Right atrium auricular region (tissue), 2 donors: ENCODE results near the gene PPP4C. TPM values are rescaled to one million over a fixed set of nuclear protein-coding genes. Genes with fewer than 3 reads are reported as not detected.
A peak's percentile ranks its signal among the peaks of the same experiment; 100 is the strongest.

Experiments
- DNase-seq: peaks from one replicate; pipeline ENCODE4 v3.0.0-alpha.2; 2019; ENCODE audit warnings: low spot score
- H3K27ac ChIP-seq, 2 donors: fragments of 200-600 bp; sonication (generic); 1 replicate in 1 of 2; 2 replicates in 1 of 2; pipeline ENCODE4 v1.5.1; 2016 to 2019
- H3K27me3 ChIP-seq, 2 donors: fragments of 200-600 bp; sonication (generic); one replicate each; pipeline versions ENCODE4 v1.5.1 to v1.6.0; 2017 to 2019
- H3K36me3 ChIP-seq: fragments of 200-600 bp; sonication (generic); one replicate; pipeline ENCODE4 v1.5.1; 2016
- H3K4me1 ChIP-seq, 2 donors: fragments of 200-600 bp; sonication (generic); one replicate each; pipeline versions ENCODE4 v1.5.1 to v1.6.0; 2017 to 2019
- H3K4me3 ChIP-seq, 2 donors: fragments of 200-600 bp; sonication (generic); 1 replicate in 1 of 2; 2 replicates in 1 of 2; pipeline ENCODE4 v1.5.1; 2017 to 2019; ENCODE audit warnings: mild to moderate bottlenecking in 1 of 2, moderate library complexity in 1 of 2
- H3K9me3 ChIP-seq, 2 donors: fragments of 200-600 bp; sonication (generic); one replicate each; pipeline ENCODE4 v1.5.1; 2019
- total RNA-seq, 2 donors: library from RNA; depleted of rRNA; stranded (reverse); fragments of >200 nt; gene quantifications; one replicate each; pipeline ENCODE4 v1.1.0, GENCODE V29; 2016
- TF ChIP-seq, protein P1 (sequence below), 2 donors: fragments of 200-600 bp; sonication (generic); IDR thresholded peaks; one replicate each; pipeline ENCODE4 v1.5.1; 2019; ENCODE audit warnings: antibody characterized with exemption in 2 of 2

Gene PPP4C
- total RNA-seq, 2 donors from 2014 or later, result 23.2 to 32.7 TPM

DNA sequence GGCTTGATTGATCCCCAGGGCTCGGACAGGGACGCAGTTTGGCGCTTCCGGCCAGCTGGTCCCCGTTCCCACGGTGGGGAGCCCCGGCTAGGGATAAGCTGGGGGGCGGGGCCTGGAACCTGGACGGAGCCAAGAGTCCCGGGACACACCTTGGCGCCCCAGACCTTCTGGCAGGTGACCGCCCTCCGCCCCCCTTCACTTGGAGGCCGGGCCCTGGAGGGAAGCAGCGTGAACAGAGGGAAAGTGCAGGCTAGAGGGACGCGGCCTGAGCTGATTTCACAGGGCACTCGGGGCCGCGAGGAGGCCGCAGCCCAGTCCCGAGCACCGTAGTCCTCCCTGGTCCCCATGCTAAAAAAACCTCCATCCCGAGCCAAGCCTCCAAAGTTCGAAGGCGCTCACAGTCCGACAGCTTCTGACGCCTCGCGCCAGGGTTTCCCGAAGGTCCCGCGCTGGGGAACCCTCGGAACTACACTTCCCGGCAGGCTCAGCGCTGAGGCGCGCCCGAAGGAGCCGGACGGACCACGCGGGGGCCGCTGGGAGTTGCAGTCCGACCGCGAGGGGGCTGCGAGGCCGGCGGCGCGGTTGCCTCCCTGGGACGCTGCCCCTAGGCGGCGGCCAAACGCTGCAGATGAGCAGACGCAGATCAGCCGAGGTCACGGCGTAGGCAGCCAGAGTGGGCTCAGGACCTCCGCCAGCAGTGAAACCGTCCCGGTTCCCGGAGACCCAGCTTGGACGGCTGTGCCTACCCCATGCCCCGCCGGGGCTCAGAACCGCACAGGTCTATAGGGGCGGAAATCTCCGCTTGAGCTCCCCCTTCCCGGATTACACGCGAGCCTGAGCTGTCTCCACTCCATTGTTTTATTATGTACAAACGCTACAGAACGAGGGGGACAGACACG lies 15.9 kb downstream of the PPP4C start, which contains the start of gene TBX6:
Gene TBX6, minus strand, starts transcription at position 451 of the 899 bp plus-strand sequence. CDS start 731 bp downstream, outside the sequence.
- TF ChIP-seq, protein P1, sequence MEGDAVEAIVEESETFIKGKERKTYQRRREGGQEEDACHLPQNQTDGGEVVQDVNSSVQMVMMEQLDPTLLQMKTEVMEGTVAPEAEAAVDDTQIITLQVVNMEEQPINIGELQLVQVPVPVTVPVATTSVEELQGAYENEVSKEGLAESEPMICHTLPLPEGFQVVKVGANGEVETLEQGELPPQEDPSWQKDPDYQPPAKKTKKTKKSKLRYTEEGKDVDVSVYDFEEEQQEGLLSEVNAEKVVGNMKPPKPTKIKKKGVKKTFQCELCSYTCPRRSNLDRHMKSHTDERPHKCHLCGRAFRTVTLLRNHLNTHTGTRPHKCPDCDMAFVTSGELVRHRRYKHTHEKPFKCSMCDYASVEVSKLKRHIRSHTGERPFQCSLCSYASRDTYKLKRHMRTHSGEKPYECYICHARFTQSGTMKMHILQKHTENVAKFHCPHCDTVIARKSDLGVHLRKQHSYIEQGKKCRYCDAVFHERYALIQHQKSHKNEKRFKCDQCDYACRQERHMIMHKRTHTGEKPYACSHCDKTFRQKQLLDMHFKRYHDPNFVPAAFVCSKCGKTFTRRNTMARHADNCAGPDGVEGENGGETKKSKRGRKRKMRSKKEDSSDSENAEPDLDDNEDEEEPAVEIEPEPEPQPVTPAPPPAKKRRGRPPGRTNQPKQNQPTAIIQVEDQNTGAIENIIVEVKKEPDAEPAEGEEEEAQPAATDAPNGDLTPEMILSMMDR (IDR thresholded peaks at IDR 0.05), result peak; percentile 69 to 77
- Histone ChIP-seq H3K9me3 (peaks cover 0 to 1% of the 10 kb centered on the region in 2 donors), H3K27ac (peak within 1 kb of the TSS; percentile 85 to 87), H3K4me1 (peaks cover 0 to 40% of the 10 kb centered on the region in 2 donors), H3K4me3 (peak within 1 kb of the TSS; percentile 36 to 59), H3K27me3 (no peaks in the 10 kb centered on the region), H3K36me3 (peaks cover 19% of the 10 kb centered on the region)
- DNase-seq, result peak; percentile 94

DNA sequence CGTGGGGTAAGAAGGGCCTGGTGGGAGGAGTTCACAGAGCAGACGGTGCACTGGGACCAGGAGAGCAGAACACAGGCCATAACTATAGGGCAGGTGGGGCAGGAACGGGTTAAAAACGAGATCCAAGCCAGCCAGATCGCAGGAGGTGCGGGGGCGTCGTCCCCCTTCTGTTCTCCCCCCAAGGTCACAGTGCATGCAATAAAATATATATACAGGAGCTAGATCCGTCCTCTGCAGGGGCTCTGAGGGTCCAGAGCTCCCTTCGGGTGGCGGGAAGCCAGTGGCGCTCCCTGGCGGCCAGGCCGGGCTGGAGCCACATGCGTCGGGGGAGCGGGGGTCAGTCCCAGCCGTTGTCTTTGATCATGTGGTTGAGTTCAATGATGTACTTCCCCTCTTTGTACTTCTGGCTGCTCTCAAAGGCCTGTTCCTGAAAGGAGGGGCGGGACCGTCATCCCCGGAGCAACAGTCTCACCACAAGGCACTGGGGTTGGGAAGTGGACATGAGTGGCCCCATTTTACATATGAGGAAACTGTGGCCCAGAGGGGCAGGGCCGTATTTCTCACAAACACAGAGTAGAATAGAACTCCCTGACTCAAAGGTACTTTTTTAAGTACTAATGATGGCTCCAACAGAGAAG lies 16.7 kb downstream of the PPP4C start:
- H3K27ac ChIP-seq, result peak overlapping the region; percentile 85 to 87
- peaks cover 0 to 40% of the 10 kb centered on the region in 2 donors for H3K4me1 ChIP-seq
- no peaks in the 10 kb centered on the region for H3K27me3 ChIP-seq
- peak overlapping the region; percentile 36 to 59 for H3K4me3 ChIP-seq
- TF ChIP-seq, protein P1 (IDR thresholded peaks at IDR 0.05), result peak in 1 of 2 donors; percentile 65
- H3K36me3 ChIP-seq, result peaks cover 19% of the 10 kb centered on the region
- H3K9me3 ChIP-seq, result peaks cover 0 to 9% of the 10 kb centered on the region in 2 donors
- DNase-seq, result peak; percentile 92

DNA sequence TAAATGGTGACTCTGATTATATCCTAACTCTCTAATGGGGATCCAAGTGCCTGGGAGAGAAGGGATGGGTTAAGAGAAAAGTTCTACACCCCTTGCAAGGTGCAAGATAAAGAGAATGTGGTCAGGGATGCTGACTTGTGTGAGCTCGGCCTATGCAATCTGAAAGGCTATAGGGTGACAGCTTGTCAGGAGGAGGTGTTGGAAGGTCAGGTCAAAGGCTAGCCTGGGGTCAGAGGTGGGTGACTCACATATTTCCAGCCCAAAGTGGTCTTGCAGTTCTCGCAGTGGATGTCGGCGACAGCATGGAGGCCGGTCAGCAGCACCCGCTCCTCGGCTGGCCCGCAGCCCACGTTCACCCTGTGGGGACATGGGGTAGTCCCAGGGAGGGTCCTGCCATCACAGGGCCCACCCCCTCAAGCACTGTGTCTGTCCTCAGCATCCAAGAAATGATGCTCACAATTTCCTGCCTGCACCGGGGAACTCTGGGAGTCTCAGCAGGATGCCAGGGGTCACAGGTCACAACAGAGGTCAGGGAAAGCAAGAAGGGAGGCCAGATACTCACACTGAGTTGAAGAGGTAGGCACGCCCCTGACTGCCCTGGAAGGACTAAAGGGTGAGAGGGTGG lies 18.9 kb downstream of the PPP4C start:
- peaks cover 19% of the 10 kb centered on the region for H3K36me3 ChIP-seq
- H3K4me3 ChIP-seq, result peak overlapping the region; percentile 68 to 89
- H3K27me3 ChIP-seq, result no peaks in the 10 kb centered on the region
- TF ChIP-seq, protein P1 (IDR thresholded peaks at IDR 0.05), result no peak
- peaks cover 0 to 40% of the 10 kb centered on the region in 2 donors for H3K4me1 ChIP-seq
- peak overlapping the region; percentile 89 to 95 for H3K27ac ChIP-seq
- no peak for DNase-seq
- H3K9me3 ChIP-seq, result peaks cover 0 to 10% of the 10 kb centered on the region in 2 donors

DNA sequence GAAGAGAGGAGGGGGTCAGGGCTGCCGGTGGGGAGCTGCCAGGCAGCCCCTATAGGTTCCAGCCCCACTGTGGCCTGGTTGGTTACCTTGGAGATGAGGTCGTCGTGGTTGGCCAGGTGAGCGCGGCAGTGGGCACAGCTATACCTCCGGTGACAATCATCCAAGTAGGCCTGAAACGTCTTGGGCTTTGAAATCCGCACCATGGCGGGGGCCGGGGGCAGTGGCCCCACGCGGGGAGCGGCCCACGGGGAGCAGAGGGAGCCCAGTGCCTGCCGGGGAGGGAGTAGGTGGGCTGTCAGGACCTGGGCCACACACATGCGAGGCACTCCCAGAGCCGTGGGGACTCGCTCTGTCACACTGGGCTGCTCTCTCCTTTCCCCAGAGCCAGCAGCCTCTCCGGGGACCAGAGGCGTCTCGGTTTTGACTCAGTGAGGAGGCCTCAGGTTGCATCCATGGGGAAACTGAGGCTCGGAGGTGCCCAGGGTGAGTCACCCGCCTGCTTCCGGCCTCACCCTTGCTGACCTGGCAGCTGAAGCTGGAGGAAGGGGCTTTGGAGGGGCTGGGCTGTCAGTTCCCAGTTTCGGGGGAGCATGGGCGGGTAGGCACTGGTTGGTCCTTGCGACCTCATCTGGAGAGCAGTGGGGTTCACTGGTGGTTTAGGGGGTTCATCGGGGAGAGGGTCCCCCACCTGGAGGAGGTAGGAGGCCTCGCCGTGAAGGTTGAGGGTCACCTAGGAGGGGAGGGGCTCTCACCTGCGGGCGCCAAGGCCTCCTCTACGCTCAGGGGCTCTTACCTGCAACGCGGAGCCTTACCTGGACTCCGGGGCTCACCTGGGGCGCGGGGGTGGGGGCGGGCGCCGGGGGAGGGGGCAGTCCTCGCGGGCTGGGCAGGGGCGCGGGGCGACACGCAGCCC lies 19.6 kb downstream of the PPP4C start:
- TF ChIP-seq, protein P1 (IDR thresholded peaks at IDR 0.05), result no peak
- DNase-seq, result no peak
- Histone ChIP-seq H3K4me1 (peaks cover 0 to 40% of the 10 kb centered on the region in 2 donors), H3K27me3 (no peaks in the 10 kb centered on the region), H3K36me3 (peaks cover 19% of the 10 kb centered on the region), H3K9me3 (peaks cover 0 to 10% of the 10 kb centered on the region in 2 donors), H3K4me3 (peak overlapping the region; percentile 68 to 89), H3K27ac (peak overlapping the region; percentile 89 to 95)
